ENCODE data around the gene SPATA18. TPM values are rescaled to one million over a fixed set of nuclear protein-coding genes. Genes with fewer than 3 reads are reported as not detected.

SPATA18 gene
- total and polyA plus RNA-seq, 2 experiments from 2014 or later, result 13.7 to 14.3 TPM

- H3K36me3 ChIP-seq (ENCODE audit: low read depth), result no peaks in the 10 kb centered on the region
- H3K9me3 ChIP-seq (ENCODE audit: low read depth), result no peaks in the 10 kb centered on the region
- in situ Hi-C loops (cut with MboI), result loop anchor here (10.0 to 25.0 kb wide), 3 partner anchors 284 to 891 kb away; no protein-coding TSS in a partner anchor
- no peaks in the 10 kb centered on the region for H3K27me3 ChIP-seq (replicated peaks; ENCODE audit: insufficient read depth)
- no peaks in the 10 kb centered on the region for H3K9me2 ChIP-seq (ENCODE audit: insufficient read depth)
- no peak overlapping the region for H3K27ac ChIP-seq
- DNase-seq, result peak; percentile 56
- no peak overlapping the region for H3K4me3 ChIP-seq
- H3K4me2 ChIP-seq (ENCODE audit: unreplicated experiment), result no peak overlapping the region
- no peaks in the 10 kb centered on the region for H4K20me1 ChIP-seq (ENCODE audit: insufficient read depth)
- WGBS, 2 experiments (ENCODE audit: low coverage in 1 of 2, low lambda C conversion rate in 2 of 2, missing lambda C conversion rate in 2 of 2), result 7 to 29% methylated on average over 1 of the region's 1 CpG
- H3K79me2 ChIP-seq (ENCODE audit: insufficient read depth), result no peaks in the 10 kb centered on the region
- H3K9ac ChIP-seq, result no peak overlapping the region
- peaks cover 32% of the 10 kb centered on the region for H3K4me1 ChIP-seq (ENCODE audit: insufficient read depth)
- peaks cover 20% of the 10 kb centered on the region; the same call in 1 of the 2 replicates for H3F3A ChIP-seq (ENCODE audit: insufficient read depth)
- TF ChIP-seq EZH2 (IDR thresholded peaks at IDR 0.05; ENCODE audit: insufficient read depth, poor library complexity, severe bottlenecking) (no peak), EZH2phosphoT487 (IDR thresholded peaks at IDR 0.05; ENCODE audit: insufficient read depth, low read depth) (no peak)
- no peak overlapping the region for H2AFZ ChIP-seq
These were observed 52.2 kb downstream of the SPATA18 start for GRCh38 chr4:52103319-52103718.

GRCh38 chr4:52105276-52105675 is 54.2 kb downstream of the SPATA18 start:
- no peaks in the 10 kb centered on the region for H3K79me2 ChIP-seq (ENCODE audit: insufficient read depth)
- H3K9me2 ChIP-seq (ENCODE audit: insufficient read depth), result no peaks in the 10 kb centered on the region
- no peak overlapping the region for H3K27ac ChIP-seq
- peaks cover 20% of the 10 kb centered on the region; the same call in 1 of the 2 replicates for H3F3A ChIP-seq (ENCODE audit: insufficient read depth)
- no peak overlapping the region for H3K4me3 ChIP-seq
- no peaks in the 10 kb centered on the region for H3K36me3 ChIP-seq (ENCODE audit: low read depth)
- H3K4me1 ChIP-seq (ENCODE audit: insufficient read depth), result peaks cover 26% of the 10 kb centered on the region
- H3K4me2 ChIP-seq (ENCODE audit: unreplicated experiment), result no peak overlapping the region
- no peak overlapping the region for H2AFZ ChIP-seq
- H3K9ac ChIP-seq, result no peak overlapping the region
- no peaks in the 10 kb centered on the region for H3K9me3 ChIP-seq (ENCODE audit: low read depth)
- H4K20me1 ChIP-seq (ENCODE audit: insufficient read depth), result no peaks in the 10 kb centered on the region
- H3K27me3 ChIP-seq (replicated peaks; ENCODE audit: insufficient read depth), result no peaks in the 10 kb centered on the region
- DNase-seq, result no peak
- TF ChIP-seq EZH2phosphoT487 (IDR thresholded peaks at IDR 0.05; ENCODE audit: insufficient read depth, low read depth) (no peak), EZH2 (IDR thresholded peaks at IDR 0.05; ENCODE audit: insufficient read depth, poor library complexity, severe bottlenecking) (no peak)
- WGBS, 2 experiments (ENCODE audit: low coverage in 1 of 2, low lambda C conversion rate in 2 of 2, missing lambda C conversion rate in 2 of 2), result 96 to 97% methylated on average over 5 of the region's 5 CpGs
- in situ Hi-C loops (cut with MboI), result loop anchor here (10.0 to 25.0 kb wide), 3 partner anchors 282 to 890 kb away; no protein-coding TSS in a partner anchor

GRCh38 chr4:52106191-52106590 is 55.1 kb downstream of the SPATA18 start:
- Histone ChIP-seq H3K9ac (no peak overlapping the region), H3K4me1 (ENCODE audit: insufficient read depth) (peaks cover 24% of the 10 kb centered on the region), H3F3A (ENCODE audit: insufficient read depth) (peaks cover 15% of the 10 kb centered on the region; the same call in 1 of the 2 replicates), H3K36me3 (ENCODE audit: low read depth) (no peaks in the 10 kb centered on the region), H3K9me2 (ENCODE audit: insufficient read depth) (no peaks in the 10 kb centered on the region), H3K27me3 (replicated peaks; ENCODE audit: insufficient read depth) (no peaks in the 10 kb centered on the region), H3K4me2 (ENCODE audit: unreplicated experiment) (no peak overlapping the region), H3K9me3 (ENCODE audit: low read depth) (no peaks in the 10 kb centered on the region), H4K20me1 (ENCODE audit: insufficient read depth) (no peaks in the 10 kb centered on the region), H3K27ac (no peak overlapping the region), H2AFZ (no peak overlapping the region), H3K4me3 (no peak overlapping the region), H3K79me2 (ENCODE audit: insufficient read depth) (no peaks in the 10 kb centered on the region)
- WGBS, 2 experiments (ENCODE audit: low coverage in 1 of 2, low lambda C conversion rate in 2 of 2, missing lambda C conversion rate in 2 of 2), result 88% methylated on average over 1 of the region's 1 CpG
- DNase-seq, result no peak
- TF ChIP-seq EZH2 (IDR thresholded peaks at IDR 0.05; ENCODE audit: insufficient read depth, poor library complexity, severe bottlenecking), result no peak
- no peak for TF ChIP-seq EZH2phosphoT487 (IDR thresholded peaks at IDR 0.05; ENCODE audit: insufficient read depth, low read depth)
- in situ Hi-C loops (cut with MboI), result loop anchor here (10.0 to 25.0 kb wide), 3 partner anchors 281 to 889 kb away; no protein-coding TSS in a partner anchor

GRCh38 chr4:52106660-52107059 is 55.6 kb downstream of the SPATA18 start:
- H3K9me2 ChIP-seq (ENCODE audit: insufficient read depth), result no peaks in the 10 kb centered on the region
- H3K9me3 ChIP-seq (ENCODE audit: low read depth), result no peaks in the 10 kb centered on the region
- no peak overlapping the region for H3K27ac ChIP-seq
- peaks cover 24% of the 10 kb centered on the region for H3K4me1 ChIP-seq (ENCODE audit: insufficient read depth)
- in situ Hi-C loops (cut with MboI), result loop anchor here (10.0 to 25.0 kb wide), 3 partner anchors 281 to 888 kb away; no protein-coding TSS in a partner anchor
- peaks cover 13% of the 10 kb centered on the region; the same call in 1 of the 2 replicates for H3F3A ChIP-seq (ENCODE audit: insufficient read depth)
- no peak overlapping the region for H3K9ac ChIP-seq
- DNase-seq, result peak; percentile 37
- H2AFZ ChIP-seq, result 0 out of 2 replicates have a peak overlapping the region, but pooled peaks have one; percentile 39
- H3K4me3 ChIP-seq, result no peak overlapping the region
- no peaks in the 10 kb centered on the region for H3K79me2 ChIP-seq (ENCODE audit: insufficient read depth)
- H3K27me3 ChIP-seq (replicated peaks; ENCODE audit: insufficient read depth), result no peaks in the 10 kb centered on the region
- H3K4me2 ChIP-seq (ENCODE audit: unreplicated experiment), result no peak overlapping the region
- WGBS, 2 experiments (ENCODE audit: low coverage in 1 of 2, low lambda C conversion rate in 2 of 2, missing lambda C conversion rate in 2 of 2), result 7 to 8% methylated on average over 5 of the region's 5 CpGs
- H3K36me3 ChIP-seq (ENCODE audit: low read depth), result no peaks in the 10 kb centered on the region
- TF ChIP-seq EZH2 (IDR thresholded peaks at IDR 0.05; ENCODE audit: insufficient read depth, poor library complexity, severe bottlenecking) (no peak), EZH2phosphoT487 (IDR thresholded peaks at IDR 0.05; ENCODE audit: insufficient read depth, low read depth) (no peak)
- H4K20me1 ChIP-seq (ENCODE audit: insufficient read depth), result no peaks in the 10 kb centered on the region

Data from GM23248 (cell line).